Right lobe of liver (tissue), 6 donors: Measurements from ENCODE around the gene CERS6. TPM values are rescaled to one million over a fixed set of nuclear protein-coding genes. Genes with fewer than 3 reads are reported as not detected.

Source experiments
- ATAC-seq, 4 donors: fragments of 200-7000 bp; cut with Tn5 transposase; one replicate each; pipeline ENCODE4 v1.9.1; 2020; ENCODE audit warnings: mild to moderate bottlenecking in 4 of 4, moderate library complexity in 4 of 4
- DNase-seq, 3 donors: peaks; one replicate each; pipeline ENCODE4 v3.0.0-alpha.2; 2020
- H3K27ac ChIP-seq, 3 donors: fragments of 200-600 bp; one replicate each; pipeline ENCODE4 v1.8.0; 2022
- H3K27me3 ChIP-seq, 2 donors: fragments of 200-600 bp; one replicate each; pipeline ENCODE4 v1.8.0; 2022
- H3K36me3 ChIP-seq, 4 donors: fragments of 200-600 bp; sonication (generic) in 1 of 4; one replicate each; pipeline versions ENCODE4 v1.5.1 to v1.8.0; 2017 to 2022; ENCODE audit warnings: control low read depth in 1 of 4
- H3K4me1 ChIP-seq, 4 donors: fragments of 200-600 bp; sonication (generic) in 1 of 4; one replicate each; pipeline versions ENCODE4 v1.5.1 to v1.8.0; 2017 to 2022; ENCODE audit warnings: control low read depth in 1 of 4
- H3K4me3 ChIP-seq, 3 donors: fragments of 200-600 bp; one replicate each; pipeline ENCODE4 v1.8.0; 2022
- H3K9me3 ChIP-seq, 4 donors: fragments of 200-600 bp; sonication (generic) in 1 of 4; one replicate each; pipeline versions ENCODE4 v1.5.1 to v1.8.0; 2017 to 2022; ENCODE audit warnings: control low read depth in 1 of 4
- CTCF ChIP-seq, 4 donors: fragments of 200-600 bp in 3 of 4; fragments of 450-650 bp in 1 of 4; IDR thresholded peaks; one replicate each; pipeline versions ENCODE4 v1.5.1 to v1.8.0; 2016 to 2022; ENCODE audit warnings: antibody characterized with exemption in 4 of 4, mild to moderate bottlenecking in 2 of 4
- POLR2A ChIP-seq: fragments of 450-650 bp; IDR thresholded peaks from one replicate; pipeline ENCODE4 v1.6.1; 2017; ENCODE audit warnings: antibody characterized with exemption, mild to moderate bottlenecking
- WGBS: methylation state at CpG from one replicate; pipeline ENCODE4 v1.1.6; 2018; ENCODE audit warnings: low coverage, low lambda C conversion rate; ENCODE audit not compliant: insufficient coverage; ENCODE audit errors: missing lambda C conversion rate; 5-methylcytosine and 5-hydroxymethylcytosine counted together
- intact Hi-C, 2 donors: fragments of 100-400 bp; cut with DNase I; formaldehyde crosslinking; loops; one replicate each; pipeline versions ENCODE4 v1.11.2 to v1.14.1; 2022
- total RNA-seq, 6 experiments: library from RNA; depleted of rRNA in 2 of 6; stranded (reverse); fragments of >200 nt in 2 of 6; fragmentation: NEBNext Ultra II Directional in 3 of 6; extraction: Animal tissue kit (Norgen Biotek cat#: 25700) in 3 of 6; gene quantifications; one replicate each; pipeline versions ENCODE4 v1.1.0 to v1.2.4, GENCODE V29; 2016 to 2023
- donor health status: DM: no; HTN: yes; CAD: no.
- donor health status: DM: no; HTN: no; CAD: no.
- donor health status: DM: no; HTN: no; CAD: no.
- donor health status: DM: no; HTN: yes; CAD: no.
- donor health status: DM: no; HTN: yes; CAD: no.

The CERS6 gene
- total RNA-seq, 6 experiments from 2014 or later = 10.4 to 30.1 (median 15.6) TPM

GRCh38 chr2:168462543-168463045 is 6.5 kb downstream of the CERS6 start:
- Histone ChIP-seq H3K27ac (no peak overlapping the region), H3K4me1 (peaks cover 0 to 29% (median 9%) of the 10 kb centered on the region in 4 donors), H3K36me3 (no peaks in the 10 kb centered on the region), H3K9me3 (no peaks in the 10 kb centered on the region), H3K4me3 (no peak overlapping the region), H3K27me3 (no peaks in the 10 kb centered on the region)
- DNase-seq (no peak), ATAC-seq (no peak)
- TF ChIP-seq POLR2A = no peak
- TF ChIP-seq CTCF (IDR thresholded peaks at IDR 0.05) = no peak
- intact Hi-C loops = no loop called here
- 89% methylated on average over 2 of the region's 2 CpGs for WGBS

- Histone ChIP-seq H3K9me3 (no peaks in the 10 kb centered on the region), H3K27me3 (no peaks in the 10 kb centered on the region), H3K4me1 (peaks cover 0 to 36% (median 12%) of the 10 kb centered on the region in 4 donors), H3K27ac (no peak overlapping the region), H3K4me3 (no peak overlapping the region), H3K36me3 (no peaks in the 10 kb centered on the region)
- TF ChIP-seq CTCF (IDR thresholded peaks at IDR 0.05) (no peak), POLR2A (no peak)
- ATAC-seq = no peak
- intact Hi-C loops = no loop called here
- DNase-seq = no peak
These were observed 9.5 kb downstream of the CERS6 start for GRCh38 chr2:168465594-168465993.

- WGBS = 49% methylated on average over 2 of the region's 2 CpGs
- no peaks in the 10 kb centered on the region for H3K27me3 ChIP-seq
- intact Hi-C loops = no loop called here
- ATAC-seq = no peak
- H3K27ac ChIP-seq = no peak overlapping the region
- H3K4me3 ChIP-seq = no peak overlapping the region
- H3K4me1 ChIP-seq = peaks cover 0 to 36% (median 12%) of the 10 kb centered on the region in 4 donors
- no peaks in the 10 kb centered on the region for H3K9me3 ChIP-seq
- H3K36me3 ChIP-seq = no peaks in the 10 kb centered on the region
- no peak for DNase-seq
- TF ChIP-seq POLR2A (no peak), CTCF (IDR thresholded peaks at IDR 0.05) (no peak)
These were observed 10.2 kb downstream of the CERS6 start for GRCh38 chr2:168466190-168466737.

GRCh38 chr2:168466834-168467565 is 10.9 kb downstream of the CERS6 start:
- Histone ChIP-seq H3K4me3 (no peak overlapping the region), H3K27me3 (no peaks in the 10 kb centered on the region), H3K9me3 (no peaks in the 10 kb centered on the region), H3K4me1 (peaks cover 0 to 36% (median 12%) of the 10 kb centered on the region in 4 donors), H3K36me3 (no peaks in the 10 kb centered on the region), H3K27ac (peak overlapping the region in 2 of 3 donors; percentile 21 to 34)
- 12% methylated on average over 3 of the region's 3 CpGs for WGBS
- DNase-seq (no peak), ATAC-seq (peak; percentile 63 to 68 (median 66))
- intact Hi-C loops = no loop called here
- no peak for TF ChIP-seq CTCF (IDR thresholded peaks at IDR 0.05)
- TF ChIP-seq POLR2A = no peak
